PC-9 (cell line): Measurements from ENCODE around the gene TTC23. TPM values are rescaled to one million over a fixed set of nuclear protein-coding genes. Genes with fewer than 3 reads are reported as not detected.
"Not testable (repeated sequence)": the region's sequence is repeated elsewhere in the genome, so short reads cannot be mapped to it uniquely, and the experiment has no call there.

ENCODE experiments used
- BruUV-seq: library from RNA; stranded (reverse); fragments of 400-500 nt; replicated peaks from 2 replicates; lab custom pipeline; 2021; lab: Mats Ljungman, UMichigan
- CTCF ChIA-PET: fragments of 300-600 bp; sonication (Branson Sonifier 250); formaldehyde crosslinking; loops from one replicate; lab custom pipeline; 2022; ENCODE audit warnings: antibody characterized with exemption; lab: Charles Lee
- POLR2A ChIA-PET: fragments of 300-600 bp; sonication (Branson Sonifier 250); formaldehyde crosslinking; loops from one replicate; lab custom pipeline; 2022; ENCODE audit warnings: antibody characterized with exemption; ENCODE audit not compliant: unreplicated experiment; lab: Charles Lee
- DNase-seq, 2 experiments: peaks; one replicate each; pipeline versions ENCODE4 v3.0.0 to v3.0.0-alpha.2; 2015 to 2022; ENCODE audit warnings: mixed read lengths in 1 of 2
- H2AFZ ChIP-seq: fragments of 200-600 bp; sonication (generic); 2 replicates; pipeline ENCODE4 v1.8.1; 2017; ENCODE audit warnings: antibody characterized with exemption
- H3F3A ChIP-seq: fragments of 200-600 bp; sonication (generic); 2 replicates; pipeline ENCODE4 v1.8.1; 2017; ENCODE audit warnings: antibody characterized with exemption, mild to moderate bottlenecking, low read depth; ENCODE audit not compliant: insufficient read depth
- H3K27ac ChIP-seq: fragments of 200-600 bp; sonication (generic); 2 replicates; pipeline ENCODE4 v1.6.1; 2016; ENCODE audit warnings: mixed run types
- H3K27me3 ChIP-seq: fragments of 200-600 bp; sonication (generic); 2 replicates; pipeline ENCODE4 v1.6.1; 2016; ENCODE audit warnings: low read depth, mixed run types; ENCODE audit not compliant: insufficient read depth
- H3K36me3 ChIP-seq: fragments of 200-600 bp; sonication (generic); 2 replicates; pipeline ENCODE4 v1.6.1; 2016; ENCODE audit warnings: low read depth, mixed run types
- H3K4me1 ChIP-seq: fragments of 200-600 bp; sonication (generic); replicated peaks from 2 replicates; pipeline ENCODE4 v1.6.1; 2016; ENCODE audit warnings: mixed run types; ENCODE audit not compliant: insufficient read depth
- H3K4me2 ChIP-seq: fragments of 200-600 bp; sonication (generic); 2 replicates; pipeline ENCODE4 v1.6.1; 2017; ENCODE audit warnings: mixed run types
- H3K4me3 ChIP-seq: fragments of 200-600 bp; sonication (generic); 2 replicates; pipeline ENCODE4 v1.6.1; 2016; ENCODE audit warnings: mixed run types
- H3K79me2 ChIP-seq: fragments of 200-600 bp; sonication (generic); 2 replicates; pipeline ENCODE4 v1.6.1; 2017; ENCODE audit warnings: low read depth, mixed run types
- H3K9me2 ChIP-seq: fragments of 200-600 bp; sonication (generic); 2 replicates; pipeline ENCODE4 v1.8.1; 2017; ENCODE audit warnings: mild to moderate bottlenecking; ENCODE audit not compliant: insufficient read depth
- H3K9me3 ChIP-seq: fragments of 200-600 bp; sonication (generic); 2 replicates; pipeline ENCODE4 v1.8.1; 2016; ENCODE audit warnings: low read depth; ENCODE audit not compliant: insufficient read depth
- H4K20me1 ChIP-seq: fragments of 200-600 bp; sonication (generic); 2 replicates; pipeline ENCODE4 v1.8.1; 2017; ENCODE audit not compliant: insufficient read depth
- EZH2 ChIP-seq: fragments of 200-600 bp; sonication (generic); IDR thresholded peaks from 2 replicates; pipeline ENCODE4 v1.8.0; 2017; ENCODE audit warnings: antibody characterized with exemption, low read depth
- intact Hi-C: fragments of 100-400 bp; cut with micrococcal nuclease; formaldehyde crosslinking; loops from one replicate; pipeline ENCODE4 v1.10.0; 2022; ENCODE audit not compliant: unreplicated experiment
- total RNA-seq: library from RNA; stranded (reverse); gene quantifications from 2 replicates; pipeline ENCODE4 v1.2.3, GENCODE V29; 2021
- TF ChIP-seq, protein P1 (sequence below): fragments of 200-600 bp; sonication (generic); conservative IDR thresholded peaks from 2 replicates; pipeline ENCODE4 v1.6.1; 2017; ENCODE audit warnings: mixed run types, antibody characterized with exemption, mild to moderate bottlenecking, moderate library complexity

TTC23 gene
- total RNA-seq, 1 experiment from 2014 or later = 18.4 TPM

- POLR2A ChIA-PET = interaction anchor here (0.6 kb wide), 1 partner anchor 9 kb away, joined by 4 read pairs; no protein-coding TSS in a partner anchor
- no peak overlapping the region for H3K4me2 ChIP-seq
- TF ChIP-seq EZH2 = no peak
- TF ChIP-seq, protein P1, sequence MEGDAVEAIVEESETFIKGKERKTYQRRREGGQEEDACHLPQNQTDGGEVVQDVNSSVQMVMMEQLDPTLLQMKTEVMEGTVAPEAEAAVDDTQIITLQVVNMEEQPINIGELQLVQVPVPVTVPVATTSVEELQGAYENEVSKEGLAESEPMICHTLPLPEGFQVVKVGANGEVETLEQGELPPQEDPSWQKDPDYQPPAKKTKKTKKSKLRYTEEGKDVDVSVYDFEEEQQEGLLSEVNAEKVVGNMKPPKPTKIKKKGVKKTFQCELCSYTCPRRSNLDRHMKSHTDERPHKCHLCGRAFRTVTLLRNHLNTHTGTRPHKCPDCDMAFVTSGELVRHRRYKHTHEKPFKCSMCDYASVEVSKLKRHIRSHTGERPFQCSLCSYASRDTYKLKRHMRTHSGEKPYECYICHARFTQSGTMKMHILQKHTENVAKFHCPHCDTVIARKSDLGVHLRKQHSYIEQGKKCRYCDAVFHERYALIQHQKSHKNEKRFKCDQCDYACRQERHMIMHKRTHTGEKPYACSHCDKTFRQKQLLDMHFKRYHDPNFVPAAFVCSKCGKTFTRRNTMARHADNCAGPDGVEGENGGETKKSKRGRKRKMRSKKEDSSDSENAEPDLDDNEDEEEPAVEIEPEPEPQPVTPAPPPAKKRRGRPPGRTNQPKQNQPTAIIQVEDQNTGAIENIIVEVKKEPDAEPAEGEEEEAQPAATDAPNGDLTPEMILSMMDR = no peak
- no peak for DNase-seq
- CTCF ChIA-PET = no interaction called here
- no peaks in the 10 kb centered on the region for H4K20me1 ChIP-seq
- no peak overlapping the region for H3K27ac ChIP-seq
- no peaks in the 10 kb centered on the region for H3K9me2 ChIP-seq
- intact Hi-C loops = no loop called here
- no peaks in the 10 kb centered on the region for H3K27me3 ChIP-seq
- H3K79me2 ChIP-seq = no peaks in the 10 kb centered on the region
- H2AFZ ChIP-seq = no peak overlapping the region
- H3K4me1 ChIP-seq = no peaks in the 10 kb centered on the region
- no peaks in the 10 kb centered on the region for H3F3A ChIP-seq
- H3K36me3 ChIP-seq = no peaks in the 10 kb centered on the region
- no TSS peak for BruUV-seq
- H3K4me3 ChIP-seq = no peak overlapping the region
- H3K9me3 ChIP-seq = no peaks in the 10 kb centered on the region
Measured at GRCh38 chr15:99202176-99202552, 47.2 kb downstream of the TTC23 start.

- Histone ChIP-seq H3F3A (no peaks in the 10 kb centered on the region), H3K4me1 (no peaks in the 10 kb centered on the region), H3K79me2 (no peaks in the 10 kb centered on the region), H3K27ac (no peak overlapping the region), H4K20me1 (no peaks in the 10 kb centered on the region), H3K4me2 (no peak overlapping the region), H3K9me2 (no peaks in the 10 kb centered on the region), H3K36me3 (no peaks in the 10 kb centered on the region), H3K9me3 (no peaks in the 10 kb centered on the region), H3K27me3 (no peaks in the 10 kb centered on the region), H2AFZ (no peak overlapping the region), H3K4me3 (no peak overlapping the region)
- POLR2A ChIA-PET = no interaction called here
- DNase-seq = no peak
- intact Hi-C loops = no loop called here
- CTCF ChIA-PET = no interaction called here
- no TSS peak for BruUV-seq
- TF ChIP-seq, protein P1 = no peak
- TF ChIP-seq EZH2 = no peak
Measured at GRCh38 chr15:99201408-99202175, 47.8 kb downstream of the TTC23 start.

GRCh38 chr15:99197856-99198255 lies 51.5 kb downstream of the TTC23 start:
- Histone ChIP-seq H3K36me3 (no peaks in the 10 kb centered on the region), H3K27me3 (no peaks in the 10 kb centered on the region), H3K79me2 (no peaks in the 10 kb centered on the region), H4K20me1 (no peaks in the 10 kb centered on the region), H3F3A (no peaks in the 10 kb centered on the region), H3K4me2 (no peak overlapping the region), H3K4me1 (no peaks in the 10 kb centered on the region), H3K4me3 (no peak overlapping the region), H2AFZ (no peak overlapping the region), H3K27ac (no peak overlapping the region), H3K9me3 (no peaks in the 10 kb centered on the region), H3K9me2 (no peaks in the 10 kb centered on the region)
- TF ChIP-seq, protein P1 = no peak
- TF ChIP-seq EZH2 = no peak
- no TSS peak for BruUV-seq
- intact Hi-C loops = no loop called here
- no peak for DNase-seq
- CTCF ChIA-PET = no interaction called here
- POLR2A ChIA-PET = no interaction called here

DNA sequence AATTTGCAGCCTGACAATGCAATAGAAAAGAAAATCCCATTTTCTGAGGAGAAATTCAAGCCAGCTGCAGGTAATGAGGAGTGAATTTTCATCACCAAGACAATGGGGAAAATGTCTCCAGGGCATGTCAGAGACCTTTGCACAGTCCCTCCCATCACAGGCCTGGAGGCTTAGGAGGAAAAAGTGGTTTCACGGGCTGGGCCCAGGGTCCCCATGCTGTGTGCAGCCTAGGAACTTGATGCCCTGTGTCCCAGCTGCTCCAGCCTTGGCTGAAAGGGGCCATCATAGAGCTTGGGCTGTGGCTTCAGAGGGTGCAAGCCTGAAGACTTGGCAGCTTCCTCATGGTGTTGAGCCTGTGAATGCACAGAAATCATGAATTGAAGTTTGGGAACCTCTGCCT lies 57.2 kb downstream of the TTC23 start:
- H3K79me2 ChIP-seq, BruUV-seq, H3K9me3 ChIP-seq, H4K20me1 ChIP-seq, CTCF ChIA-PET, H3K4me3 ChIP-seq, H3K27ac ChIP-seq, H2AFZ ChIP-seq, H3F3A ChIP-seq, H3K36me3 ChIP-seq, intact Hi-C loops, H3K9me2 ChIP-seq, H3K4me1 ChIP-seq, H3K27me3 ChIP-seq, DNase-seq, POLR2A ChIA-PET, H3K4me2 ChIP-seq: not testable (repeated sequence)
